NT2/D1 (cell line): ENCODE data around the gene DCDC2.

Experiments
- SUZ12 ChIP-seq: IDR thresholded peaks from 2 replicates; pipeline ENCODE4 v1.6.1; 2011; ENCODE audit not compliant: insufficient read length, insufficient read depth; ENCODE audit errors: extremely low read depth
- YY1 ChIP-seq: IDR thresholded peaks from 2 replicates; pipeline ENCODE4 v1.6.1; 2011; ENCODE audit not compliant: insufficient read length, insufficient read depth
- ZNF274 ChIP-seq: IDR thresholded peaks from 2 replicates; pipeline ENCODE4 v1.6.1; 2011; ENCODE audit warnings: mild to moderate bottlenecking, low read depth, low read length

DNA sequence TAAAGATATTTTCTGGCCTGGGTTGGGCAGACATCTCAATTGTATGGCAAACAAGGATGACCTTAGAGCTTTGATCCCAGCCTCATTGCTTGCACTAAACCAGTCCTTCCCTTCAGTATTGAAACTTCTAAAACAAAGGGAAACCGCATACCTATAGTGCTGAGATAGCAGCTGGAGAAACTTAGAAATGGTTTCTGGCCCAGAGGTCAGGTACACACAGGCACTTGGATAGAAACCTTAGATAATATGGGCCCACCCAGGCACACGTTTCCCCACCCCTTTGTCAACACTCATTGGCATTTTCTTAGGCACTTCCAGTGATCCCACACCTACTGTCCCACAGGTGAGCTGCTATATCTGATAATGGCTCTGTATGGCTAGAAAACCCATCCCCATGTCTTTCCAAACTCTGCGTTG lies 209.7 kb downstream of the DCDC2 start:
- TF ChIP-seq SUZ12, result no peak
- no peak for TF ChIP-seq ZNF274
- no peak for TF ChIP-seq YY1
